HEK293 (cell line): ENCODE measurements around the gene MED23.

Experiments used
- CTCF ChIA-PET: fragments of 350-600 bp; formaldehyde crosslinking; extraction: SDS; loops from one replicate; lab custom pipeline; 2021; ENCODE audit warnings: antibody characterized with exemption; lab: Yijun Ruan, JAX
- POLR2A ChIA-PET: fragments of 300-600 bp; formaldehyde crosslinking; extraction: SDS; loops from one replicate; lab custom pipeline; 2020; ENCODE audit warnings: antibody characterized with exemption, inconsistent platforms; lab: Yijun Ruan, JAX
- H3K27ac ChIP-seq: fragments of 200-500 bp; sonication (Bioruptor generic); 2 replicates; pipeline ENCODE4 v1.5.1; 2014; ENCODE audit warnings: low read depth, low read length, control low read depth, inconsistent platforms; ENCODE audit errors: extremely low read depth
- H3K36me3 ChIP-seq, 2 experiments: fragments of 200-500 bp in 1 of 2; sonication (Bioruptor generic) in 1 of 2; 1 replicate in 1 of 2; 2 replicates in 1 of 2; pipeline ENCODE4 v1.5.1; 2014 to 2017; ENCODE audit warnings: inconsistent platforms in 2 of 2, low read length in 2 of 2; ENCODE audit not compliant: control insufficient read depth in 2 of 2, insufficient read depth in 1 of 2
- H3K4me1 ChIP-seq: fragments of 200-500 bp; sonication (Bioruptor generic); 2 replicates; pipeline ENCODE4 v1.5.1; 2014; ENCODE audit warnings: mild to moderate bottlenecking, low read length, inconsistent platforms; ENCODE audit not compliant: control insufficient read depth, insufficient read depth
- H3K4me3 ChIP-seq: 2 replicates; pipeline ENCODE4 v1.5.1; 2011; ENCODE audit warnings: low read depth, mild to moderate bottlenecking, control low read depth, low read length, moderate library complexity
- H3K9me3 ChIP-seq: fragments of 200-500 bp; sonication (Bioruptor generic); 2 replicates; pipeline ENCODE4 v1.5.1; 2014; ENCODE audit warnings: low read depth, low read length, inconsistent platforms; ENCODE audit not compliant: control insufficient read depth, insufficient read depth
- FEZF1 ChIP-seq: fragments of 450-650 bp; formaldehyde crosslinking; IDR thresholded peaks from 2 replicates; pipeline ENCODE4 v1.5.1; 2016; ENCODE audit warnings: missing biosample characterization, missing genetic modification characterization
- HOXD13 ChIP-seq: sonication (generic); formaldehyde crosslinking; IDR thresholded peaks from 2 replicates; pipeline ENCODE4 v1.8.0; 2022; ENCODE audit warnings: missing genetic modification reagents, borderline replicate concordance
- KLF9 ChIP-seq: fragments of 450-650 bp; formaldehyde crosslinking; IDR thresholded peaks from 2 replicates; pipeline ENCODE4 v1.5.1; 2016; ENCODE audit warnings: missing biosample characterization, missing genetic modification characterization, low read depth
- SALL2 ChIP-seq: fragments of 450-650 bp; formaldehyde crosslinking; IDR thresholded peaks from 2 replicates; pipeline ENCODE4 v1.5.0; 2017; ENCODE audit warnings: missing biosample characterization, mild to moderate bottlenecking, missing genetic modification characterization, borderline replicate concordance
- TCF7L2 ChIP-seq: IDR thresholded peaks from 2 replicates; pipeline ENCODE4 v1.6.1; 2011; ENCODE audit warnings: low read depth, mild to moderate bottlenecking, inconsistent platforms, low read length, moderate library complexity, borderline replicate concordance
- YY1 ChIP-seq: fragments of 450-650 bp; formaldehyde crosslinking; IDR thresholded peaks from 2 replicates; pipeline ENCODE4 v1.5.1; 2018; ENCODE audit warnings: missing biosample characterization, missing genetic modification characterization
- ZBTB48 ChIP-seq: fragments of 450-650 bp; formaldehyde crosslinking; IDR thresholded peaks from 2 replicates; pipeline ENCODE4 v1.5.1; 2016; ENCODE audit warnings: missing biosample characterization, missing genetic modification characterization
- ZNF114 ChIP-seq: fragments of 450-650 bp; formaldehyde crosslinking; IDR thresholded peaks from 2 replicates; pipeline ENCODE4 v1.5.0; 2017; ENCODE audit warnings: missing biosample characterization, missing genetic modification characterization
- ZNF132 ChIP-seq: fragments of 450-650 bp; formaldehyde crosslinking; IDR thresholded peaks from 2 replicates; pipeline ENCODE4 v1.5.1; 2017; ENCODE audit warnings: missing biosample characterization, missing genetic modification characterization, borderline replicate concordance
- ZNF157 ChIP-seq: fragments of 450-650 bp; formaldehyde crosslinking; IDR thresholded peaks from 2 replicates; pipeline ENCODE4 v1.5.1; 2016; ENCODE audit warnings: missing biosample characterization, missing genetic modification characterization
- ZNF214 ChIP-seq: fragments of 450-650 bp; formaldehyde crosslinking; IDR thresholded peaks from 2 replicates; pipeline ENCODE4 v1.5.1; 2017; ENCODE audit warnings: missing biosample characterization, mild to moderate bottlenecking, missing genetic modification characterization, borderline replicate concordance
- ZNF274 ChIP-seq, 2 experiments: fragments of 200-500 bp in 1 of 2; fragments of 450-650 bp in 1 of 2; sonication (Bioruptor generic) in 1 of 2; formaldehyde crosslinking in 1 of 2; IDR thresholded peaks; 2 replicates each; pipeline versions ENCODE4 v1.5.1 to v1.6.1; 2014 to 2016; ENCODE audit warnings: borderline replicate concordance in 1 of 2, inconsistent platforms in 1 of 2, low read length in 1 of 2, missing biosample characterization in 1 of 2, missing genetic modification characterization in 1 of 2
- ZNF341 ChIP-seq: fragments of 450-650 bp; formaldehyde crosslinking; IDR thresholded peaks from 2 replicates; pipeline ENCODE4; 2016; ENCODE audit warnings: low read depth, missing biosample characterization, missing genetic modification characterization
- ZNF354C ChIP-seq: fragments of 450-650 bp; formaldehyde crosslinking; IDR thresholded peaks from 2 replicates; pipeline ENCODE4 v1.5.1; 2016; ENCODE audit warnings: missing biosample characterization, missing genetic modification characterization, low read depth, borderline replicate concordance
- ZNF366 ChIP-seq: fragments of 450-650 bp; formaldehyde crosslinking; conservative IDR thresholded peaks from 2 replicates; pipeline ENCODE4 v1.5.1; 2016; ENCODE audit warnings: missing biosample characterization, missing genetic modification characterization
- ZNF501 ChIP-seq: fragments of 450-650 bp; formaldehyde crosslinking; IDR thresholded peaks from 2 replicates; pipeline ENCODE4 v1.5.1; 2016; ENCODE audit warnings: missing biosample characterization, missing genetic modification characterization
- ZNF544 ChIP-seq: fragments of 450-650 bp; formaldehyde crosslinking; IDR thresholded peaks from 2 replicates; pipeline ENCODE4 v1.5.0; 2017; ENCODE audit warnings: missing biosample characterization, missing genetic modification characterization
- ZNF571 ChIP-seq: fragments of 450-650 bp; formaldehyde crosslinking; IDR thresholded peaks from 2 replicates; pipeline ENCODE4 v1.5.0; 2017; ENCODE audit warnings: missing biosample characterization, missing genetic modification characterization
- ZNF621 ChIP-seq: fragments of 450-650 bp; formaldehyde crosslinking; IDR thresholded peaks from 2 replicates; pipeline ENCODE4 v1.5.1; 2017; ENCODE audit warnings: missing biosample characterization, missing genetic modification characterization
- ZNF664 ChIP-seq: fragments of 450-650 bp; formaldehyde crosslinking; IDR thresholded peaks from 2 replicates; pipeline ENCODE4 v1.5.1; 2016; ENCODE audit warnings: missing biosample characterization, missing genetic modification characterization
- ZNF707 ChIP-seq: fragments of 450-650 bp; formaldehyde crosslinking; IDR thresholded peaks from 2 replicates; pipeline ENCODE4 v1.5.1; 2016; ENCODE audit warnings: missing biosample characterization, missing genetic modification characterization
- ZNF768 ChIP-seq: fragments of 450-650 bp; formaldehyde crosslinking; IDR thresholded peaks from 2 replicates; pipeline ENCODE4 v1.5.1; 2018; ENCODE audit warnings: missing biosample characterization, mild to moderate bottlenecking, missing genetic modification characterization
- ZNF776 ChIP-seq: fragments of 450-650 bp; formaldehyde crosslinking; IDR thresholded peaks from 2 replicates; pipeline ENCODE4 v1.5.0; 2017; ENCODE audit warnings: missing biosample characterization, missing genetic modification characterization, borderline replicate concordance
- ZSCAN23 ChIP-seq: fragments of 450-650 bp; formaldehyde crosslinking; IDR thresholded peaks from 2 replicates; pipeline ENCODE4 v1.5.1; 2016; ENCODE audit warnings: missing biosample characterization, missing genetic modification characterization
- TF ChIP-seq, protein P1 (sequence below): fragments of 450-650 bp; formaldehyde crosslinking; IDR thresholded peaks from 2 replicates; pipeline ENCODE4 v1.5.1; 2016; ENCODE audit warnings: missing biosample characterization, missing genetic modification characterization
- TF ChIP-seq, protein P2 (sequence below): fragments of 450-650 bp; formaldehyde crosslinking; IDR thresholded peaks from 2 replicates; pipeline ENCODE4 v1.5.1; 2016; ENCODE audit warnings: missing biosample characterization, missing genetic modification characterization
- TF ChIP-seq, protein P3 (sequence below): fragments of 450-650 bp; formaldehyde crosslinking; IDR thresholded peaks from 2 replicates; pipeline ENCODE4 v1.5.1; 2016; ENCODE audit warnings: missing biosample characterization, missing genetic modification characterization, borderline replicate concordance

Gene MED23

DNA sequence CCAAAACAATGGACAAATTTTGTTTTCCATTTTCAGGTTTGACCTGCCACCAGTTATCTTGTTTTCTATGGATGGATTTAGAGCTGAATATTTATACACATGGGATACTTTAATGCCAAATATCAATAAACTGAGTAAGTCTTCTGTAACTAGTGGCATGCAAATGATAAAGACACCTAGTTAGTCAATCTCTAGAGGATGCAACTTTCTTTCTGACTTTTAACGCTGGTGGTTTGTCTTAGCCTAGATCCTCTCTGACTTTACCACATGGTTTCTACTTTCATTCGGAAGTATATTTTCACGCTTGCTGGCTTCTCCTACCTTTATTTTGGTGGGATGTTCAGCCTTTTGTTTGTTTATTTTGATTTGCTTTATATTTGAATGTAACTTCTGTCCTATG, 30.2 kb upstream of the MED23 start:
- Histone ChIP-seq H3K4me1 (no peaks in the 10 kb centered on the region), H3K9me3 (no peaks in the 10 kb centered on the region), H3K36me3 (no peaks in the 10 kb centered on the region), H3K4me3 (no peak overlapping the region), H3K27ac (no peak overlapping the region)
- CTCF ChIA-PET = interaction anchor here (0.7 to 4.4 kb wide), 4 partner anchors 15 to 266 kb away, joined by 3 to 30 read pairs (median 4); partner anchors contain the start of gene MED23
- no peak for TF ChIP-seq ZNF621 (tag by site-specific recombination)
- TF ChIP-seq ZNF157 (tag by site-specific recombination) = no peak
- TF ChIP-seq KLF9 = no peak
- no peak for TF ChIP-seq ZBTB48 (tag by site-specific recombination)
- TF ChIP-seq ZNF544 (tag by site-specific recombination) = no peak
- TF ChIP-seq FEZF1 (tag by site-specific recombination) = no peak
- no peak for TF ChIP-seq ZNF132 (tag by site-specific recombination)
- no peak for TF ChIP-seq ZNF664 (tag by site-specific recombination)
- no peak for TF ChIP-seq YY1 (tag by site-specific recombination)
- no peak for TF ChIP-seq HOXD13
- TF ChIP-seq, protein P1, sequence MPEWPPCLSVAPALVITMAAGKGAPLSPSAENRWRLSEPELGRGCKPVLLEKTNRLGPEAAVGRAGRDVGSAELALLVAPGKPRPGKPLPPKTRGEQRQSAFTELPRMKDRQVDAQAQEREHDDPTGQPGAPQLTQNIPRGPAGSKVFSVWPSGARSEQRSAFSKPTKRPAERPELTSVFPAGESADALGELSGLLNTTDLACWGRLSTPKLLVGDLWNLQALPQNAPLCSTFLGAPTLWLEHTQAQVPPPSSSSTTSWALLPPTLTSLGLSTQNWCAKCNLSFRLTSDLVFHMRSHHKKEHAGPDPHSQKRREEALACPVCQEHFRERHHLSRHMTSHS = no peak
- no peak for TF ChIP-seq ZNF214 (tag by site-specific recombination)
- POLR2A ChIA-PET = no interaction called here

- Histone ChIP-seq H3K4me1 (no peaks in the 10 kb centered on the region), H3K36me3 (no peaks in the 10 kb centered on the region), H3K27ac (no peak overlapping the region), H3K4me3 (no peak overlapping the region), H3K9me3 (no peaks in the 10 kb centered on the region)
- no peak for TF ChIP-seq ZNF501 (tag by site-specific recombination)
- CTCF ChIA-PET = interaction anchor here (0.7 to 4.4 kb wide), 4 partner anchors 16 to 267 kb away, joined by 3 to 30 read pairs (median 4); partner anchors contain the start of gene MED23
- POLR2A ChIA-PET = no interaction called here
These were observed 29.6 kb upstream of the MED23 start for GRCh38 chr6:131657630-131658111.

DNA sequence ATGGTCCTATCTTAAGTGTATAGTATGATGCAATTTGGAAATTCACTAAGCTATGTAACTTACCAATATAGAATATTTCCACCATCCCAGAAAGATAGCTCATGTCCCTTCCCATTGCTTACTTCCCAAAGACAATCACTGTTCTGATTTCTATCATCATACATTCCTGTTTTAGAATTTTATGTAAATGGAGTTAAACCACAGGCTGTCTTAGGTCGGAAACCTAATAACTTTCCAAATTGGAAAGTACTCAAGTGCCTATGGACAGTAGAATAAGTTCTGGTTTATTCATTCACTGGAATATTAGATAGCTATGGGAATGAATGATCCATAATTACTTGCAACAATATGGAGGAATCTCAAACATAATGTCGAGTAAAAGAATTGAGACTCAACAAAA, 29.2 kb upstream of the MED23 start:
- Histone ChIP-seq H3K4me3 (no peak overlapping the region), H3K36me3 (no peaks in the 10 kb centered on the region), H3K27ac (no peak overlapping the region), H3K9me3 (no peaks in the 10 kb centered on the region)
- ChIA-PET CTCF (interaction anchor here (0.7 to 4.4 kb wide), 4 partner anchors 16 to 267 kb away, joined by 3 to 30 read pairs (median 4); partner anchors contain the start of gene MED23), POLR2A (no interaction called here)
- TF ChIP-seq, protein P2, sequence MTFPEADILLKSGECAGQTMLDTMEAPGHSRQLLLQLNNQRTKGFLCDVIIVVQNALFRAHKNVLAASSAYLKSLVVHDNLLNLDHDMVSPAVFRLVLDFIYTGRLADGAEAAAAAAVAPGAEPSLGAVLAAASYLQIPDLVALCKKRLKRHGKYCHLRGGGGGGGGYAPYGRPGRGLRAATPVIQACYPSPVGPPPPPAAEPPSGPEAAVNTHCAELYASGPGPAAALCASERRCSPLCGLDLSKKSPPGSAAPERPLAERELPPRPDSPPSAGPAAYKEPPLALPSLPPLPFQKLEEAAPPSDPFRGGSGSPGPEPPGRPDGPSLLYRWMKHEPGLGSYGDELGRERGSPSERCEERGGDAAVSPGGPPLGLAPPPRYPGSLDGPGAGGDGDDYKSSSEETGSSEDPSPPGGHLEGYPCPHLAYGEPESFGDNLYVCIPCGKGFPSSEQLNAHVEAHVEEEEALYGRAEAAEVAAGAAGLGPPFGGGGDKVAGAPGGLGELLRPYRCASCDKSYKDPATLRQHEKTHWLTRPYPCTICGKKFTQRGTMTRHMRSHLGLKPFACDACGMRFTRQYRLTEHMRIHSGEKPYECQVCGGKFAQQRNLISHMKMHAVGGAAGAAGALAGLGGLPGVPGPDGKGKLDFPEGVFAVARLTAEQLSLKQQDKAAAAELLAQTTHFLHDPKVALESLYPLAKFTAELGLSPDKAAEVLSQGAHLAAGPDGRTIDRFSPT (tag by site-specific recombination) = no peak
- no peak for TF ChIP-seq ZNF354C (tag by site-specific recombination)
- no peak for TF ChIP-seq ZNF776 (tag by site-specific recombination)
- TF ChIP-seq ZNF571 (tag by site-specific recombination) = no peak
- no peak for TF ChIP-seq YY1 (tag by site-specific recombination)
- TF ChIP-seq TCF7L2 = no peak
- no peak for TF ChIP-seq ZNF366 (tag by site-specific recombination)
- no peak for TF ChIP-seq ZNF768
- TF ChIP-seq ZNF274 (IDR thresholded peaks at IDR 0.05; ENCODE audit: low read length) = no peak
- TF ChIP-seq ZNF274 (tag by site-specific recombination; IDR thresholded peaks at IDR 0.05; ENCODE audit: borderline replicate concordance) = no peak
- TF ChIP-seq SALL2 (tag by site-specific recombination) = no peak
- no peak for TF ChIP-seq ZNF114 (tag by site-specific recombination)
- TF ChIP-seq ZNF707 (tag by site-specific recombination) = no peak
- TF ChIP-seq ZNF341 (tag by site-specific recombination) = no peak
- TF ChIP-seq, protein P3, sequence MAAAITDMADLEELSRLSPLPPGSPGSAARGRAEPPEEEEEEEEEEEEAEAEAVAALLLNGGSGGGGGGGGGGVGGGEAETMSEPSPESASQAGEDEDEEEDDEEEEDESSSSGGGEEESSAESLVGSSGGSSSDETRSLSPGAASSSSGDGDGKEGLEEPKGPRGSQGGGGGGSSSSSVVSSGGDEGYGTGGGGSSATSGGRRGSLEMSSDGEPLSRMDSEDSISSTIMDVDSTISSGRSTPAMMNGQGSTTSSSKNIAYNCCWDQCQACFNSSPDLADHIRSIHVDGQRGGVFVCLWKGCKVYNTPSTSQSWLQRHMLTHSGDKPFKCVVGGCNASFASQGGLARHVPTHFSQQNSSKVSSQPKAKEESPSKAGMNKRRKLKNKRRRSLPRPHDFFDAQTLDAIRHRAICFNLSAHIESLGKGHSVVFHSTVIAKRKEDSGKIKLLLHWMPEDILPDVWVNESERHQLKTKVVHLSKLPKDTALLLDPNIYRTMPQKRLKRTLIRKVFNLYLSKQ (tag by site-specific recombination) = no peak
- TF ChIP-seq ZSCAN23 (tag by site-specific recombination) = no peak
- TF ChIP-seq FEZF1 (tag by site-specific recombination) = no peak
- TF ChIP-seq, all 188 proteins: peak for 0
- H3K4me1 ChIP-seq = no peaks in the 10 kb centered on the region
